Measurements from ENCODE around the gene ZNF526.

Gene ZNF526

GRCh38 chr19:42220751-42221097 lies 612 bp downstream of the ZNF526 start:
- in situ Hi-C loops (cut with MboI; ENCODE audit: low sequenced_read_pairs) = no loop called here

GRCh38 chr19:42224940-42225717 lies 5.0 kb downstream of the ZNF526 start:
- in situ Hi-C loops (cut with MboI; ENCODE audit: low sequenced_read_pairs) = no loop called here

- in situ Hi-C loops (cut with MboI; ENCODE audit: low sequenced_read_pairs) = no loop called here
These were observed 5.7 kb downstream of the ZNF526 start for GRCh38 chr19:42225718-42226292.

DNA sequence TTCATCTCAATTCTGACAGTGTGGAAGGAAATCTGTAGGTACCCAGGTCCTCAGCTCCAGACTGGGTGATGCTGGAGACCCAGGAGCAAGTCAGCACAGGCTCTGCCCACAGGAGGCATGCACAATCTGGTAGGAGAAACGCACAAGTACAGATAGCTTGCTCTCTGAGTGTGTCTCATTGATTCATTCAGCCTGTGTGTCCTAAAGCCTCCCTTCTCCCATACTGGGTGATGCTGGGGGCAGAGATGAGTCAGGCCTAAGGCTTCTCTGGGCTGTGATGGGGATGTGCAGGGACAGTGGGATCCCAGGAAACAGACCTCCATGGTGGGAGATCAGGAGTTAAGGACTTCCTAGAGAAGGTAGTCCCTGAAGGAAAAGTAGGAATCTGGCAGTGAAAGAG lies 6.8 kb downstream of the ZNF526 start:
- in situ Hi-C loops (cut with MboI; ENCODE audit: low sequenced_read_pairs) = no loop called here

DNA sequence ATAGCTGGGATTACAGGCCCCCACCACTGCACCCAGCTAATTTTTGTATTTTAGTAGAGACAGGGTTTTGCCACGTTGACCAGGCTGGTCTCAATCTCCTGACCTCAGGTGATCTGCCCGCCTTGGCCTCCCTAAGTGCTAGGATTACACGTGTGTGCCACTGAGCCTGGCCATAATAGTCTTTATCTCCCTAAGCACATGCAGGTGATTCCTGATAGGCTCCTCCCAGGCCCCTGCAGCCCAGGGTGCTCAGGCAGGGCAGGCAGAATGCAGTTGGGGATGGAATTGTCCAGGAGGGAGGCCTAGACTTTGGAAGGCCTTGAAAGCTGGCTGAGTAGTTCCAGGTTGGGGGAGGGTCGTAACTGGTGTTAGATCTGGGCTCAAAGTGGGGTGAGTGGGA lies 8.5 kb downstream of the ZNF526 start:
- in situ Hi-C loops (cut with MboI; ENCODE audit: low sequenced_read_pairs) = no loop called here

GRCh38 chr19:42229301-42229854 lies 9.3 kb downstream of the ZNF526 start:
- in situ Hi-C loops (cut with MboI; ENCODE audit: low sequenced_read_pairs) = no loop called here

DNA sequence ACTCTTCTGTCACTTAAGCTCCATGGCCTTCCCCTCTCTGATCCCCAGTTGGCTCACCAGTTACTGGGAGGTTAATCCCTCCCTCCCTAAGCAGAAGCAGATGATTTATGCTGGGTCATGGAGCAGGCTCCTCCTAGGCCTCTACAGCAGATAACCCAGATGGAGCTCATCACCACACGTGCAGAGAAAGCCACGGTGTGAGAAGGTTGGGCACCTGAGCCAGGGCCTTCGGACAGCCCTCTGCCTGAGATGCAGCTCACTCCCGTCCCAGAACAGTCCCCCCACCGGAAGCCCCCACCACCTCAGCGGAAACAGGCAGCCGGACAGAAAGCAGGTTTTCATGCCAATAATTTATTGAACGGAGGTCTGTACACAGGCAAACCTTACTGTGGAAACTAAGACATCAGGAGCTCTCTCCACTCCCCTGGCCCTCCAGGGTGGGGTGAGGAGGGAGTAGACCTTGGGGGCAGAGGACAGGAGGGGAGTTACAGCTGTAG lies 9.8 kb downstream of the ZNF526 start:
- in situ Hi-C loops (cut with MboI; ENCODE audit: low sequenced_read_pairs) = no loop called here

DNA sequence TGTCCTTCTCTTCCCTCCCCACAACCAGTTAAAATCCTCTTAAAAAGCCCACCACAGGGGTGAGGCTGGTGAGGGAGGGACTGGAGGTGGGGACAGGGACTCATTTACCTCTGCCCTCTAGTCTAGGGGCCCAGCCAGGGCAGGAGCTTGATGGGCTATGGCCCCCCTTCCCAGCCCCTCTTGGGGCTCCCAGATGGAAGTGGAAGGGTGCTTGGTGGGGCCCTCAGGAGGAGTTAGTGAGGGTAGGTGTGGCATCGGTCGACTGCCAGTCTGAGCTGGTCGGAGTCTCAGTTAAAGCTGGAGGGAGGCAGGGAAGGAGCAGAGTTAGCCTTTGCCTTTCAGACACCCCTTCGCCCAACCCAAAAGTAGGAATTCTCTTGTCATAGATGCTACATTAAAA lies 10.5 kb downstream of the ZNF526 start:
- in situ Hi-C loops (cut with MboI; ENCODE audit: low sequenced_read_pairs) = no loop called here

- in situ Hi-C loops (cut with MboI; ENCODE audit: low sequenced_read_pairs) = no loop called here
These were observed 12.3 kb downstream of the ZNF526 start for GRCh38 chr19:42232435-42232834.

GRCh38 chr19:42233106-42233505 lies 13.0 kb downstream of the ZNF526 start:
- in situ Hi-C loops (cut with MboI; ENCODE audit: low sequenced_read_pairs) = no loop called here

DNA sequence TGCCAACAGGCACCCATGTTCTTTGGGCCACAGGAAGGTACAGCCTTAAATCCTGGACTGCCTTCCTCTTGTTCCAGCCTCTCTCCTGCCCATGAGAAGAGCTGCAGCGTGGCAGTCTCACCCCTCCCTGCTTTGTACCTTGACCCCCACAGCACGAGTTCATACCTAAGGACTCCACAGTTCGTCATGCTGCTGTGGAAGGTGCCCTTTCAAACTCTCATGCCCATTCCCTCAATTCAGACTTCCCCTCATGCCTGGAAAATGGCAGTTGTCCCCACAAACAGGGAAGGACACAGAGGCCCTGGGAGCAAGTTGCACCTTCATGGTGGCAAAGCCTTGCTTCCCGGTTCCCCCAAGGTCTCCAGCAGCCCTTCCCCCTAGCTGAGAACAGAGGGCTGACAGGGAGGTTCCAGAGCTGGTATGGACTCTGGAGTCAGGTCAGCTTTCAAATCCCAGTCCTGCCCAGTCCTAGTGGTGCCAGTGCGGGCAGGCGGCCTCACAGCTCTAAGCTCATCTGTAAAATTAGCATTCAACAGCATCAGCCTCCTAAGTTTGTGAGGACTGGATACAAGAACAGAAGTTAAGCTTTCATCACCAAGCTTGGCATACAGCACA lies 13.7 kb downstream of the ZNF526 start:
- in situ Hi-C loops (cut with MboI; ENCODE audit: low sequenced_read_pairs) = no loop called here

- in situ Hi-C loops (cut with MboI; ENCODE audit: low sequenced_read_pairs) = no loop called here
These were observed 14.3 kb downstream of the ZNF526 start for GRCh38 chr19:42234364-42234763.

GRCh38 chr19:42235181-42235580 lies 15.1 kb downstream of the ZNF526 start:
- in situ Hi-C loops (cut with MboI; ENCODE audit: low sequenced_read_pairs) = no loop called here

DNA sequence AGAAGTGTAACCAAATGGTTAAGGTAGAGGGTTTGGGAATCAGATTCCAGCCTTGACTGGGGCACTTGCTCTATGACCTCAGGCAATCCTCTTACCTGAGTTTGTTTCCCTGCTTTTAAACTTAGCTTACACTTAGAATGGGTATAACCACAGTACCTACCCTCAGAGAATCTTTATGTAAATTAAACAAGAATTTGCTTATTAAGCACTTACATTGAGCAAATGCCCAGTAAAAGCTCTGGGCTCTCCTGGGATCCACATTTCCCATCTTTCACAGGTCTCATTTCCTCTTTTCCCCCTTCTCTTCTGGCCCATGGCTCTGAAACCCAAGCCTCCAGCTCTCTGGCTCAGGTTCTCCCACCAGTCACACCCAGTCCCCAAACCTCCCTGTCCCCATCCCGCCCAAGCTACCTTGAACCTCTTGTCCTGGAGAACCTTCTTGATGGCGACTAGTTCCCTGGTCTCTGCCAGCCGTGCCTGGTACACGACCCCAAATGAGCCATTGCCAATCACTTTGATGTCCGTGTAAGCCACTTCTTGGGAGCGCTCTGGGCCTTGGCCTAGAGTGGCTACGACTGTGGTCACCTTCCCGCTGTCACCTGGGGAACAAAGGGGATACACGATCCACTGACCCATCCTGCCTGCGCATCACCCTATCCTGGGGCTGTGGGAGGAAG lies 19.6 kb downstream of the ZNF526 start:
- in situ Hi-C loops (cut with MboI; ENCODE audit: low sequenced_read_pairs) = no loop called here

GRCh38 chr19:42241279-42241678 lies 21.2 kb downstream of the ZNF526 start:
- in situ Hi-C loops (cut with MboI; ENCODE audit: low sequenced_read_pairs) = no loop called here

- in situ Hi-C loops (cut with MboI; ENCODE audit: low sequenced_read_pairs) = no loop called here
These were observed 22.0 kb downstream of the ZNF526 start for GRCh38 chr19:42242069-42242511.

- in situ Hi-C loops (cut with MboI; ENCODE audit: low sequenced_read_pairs) = no loop called here
These were observed 22.6 kb downstream of the ZNF526 start, which contains the start of gene GSK3A for GRCh38 chr19:42242512-42243409. GSK3A (minus strand) TSS chr19:42242602; CDS start chr19:42242465, 137 bp downstream.

- in situ Hi-C loops (cut with MboI; ENCODE audit: low sequenced_read_pairs) = no loop called here
These were observed 24.5 kb downstream of the ZNF526 start for GRCh38 chr19:42244347-42245220.

- in situ Hi-C loops (cut with MboI; ENCODE audit: low sequenced_read_pairs) = no loop called here
These were observed 25.1 kb downstream of the ZNF526 start for GRCh38 chr19:42245231-42245630.
